K562 (cell line): ENCODE data around the gene FGF14.

ENCODE experiments used
- CBFB ChIP-seq: sonication (generic); formaldehyde crosslinking; IDR thresholded peaks from 2 replicates; pipeline ENCODE4 v1.4.0; 2020; ENCODE audit warnings: mild to moderate bottlenecking, missing genetic modification reagents
- ESRRA ChIP-seq: fragments of 450-650 bp; IDR thresholded peaks from 2 replicates; pipeline ENCODE4 v1.6.1; 2014; ENCODE audit warnings: low read depth, mild to moderate bottlenecking, moderate library complexity, borderline replicate concordance
- GABPB2 ChIP-seq: fragments of 250-450 bp; sonication (Bioruptor Pico); conservative IDR thresholded peaks from 2 replicates; pipeline ENCODE4 v1.5.1; 2021; ENCODE audit warnings: mild to moderate bottlenecking
- NELFE ChIP-seq: IDR thresholded peaks from 2 replicates; pipeline ENCODE4 v1.6.1; 2011; ENCODE audit warnings: mild to moderate bottlenecking; ENCODE audit not compliant: insufficient read depth, insufficient read length
- NR1H2 ChIP-seq: sonication (generic); formaldehyde crosslinking; IDR thresholded peaks from 2 replicates; pipeline ENCODE4 v1.4.0; 2020; ENCODE audit warnings: mild to moderate bottlenecking, missing genetic modification reagents
- PCBP2 ChIP-seq: fragments of 200-400 bp; formaldehyde crosslinking; IDR thresholded peaks from 2 replicates; pipeline ENCODE4 v1.6.1; 2018; ENCODE audit warnings: low read length, low read depth, mild to moderate bottlenecking, moderate library complexity; ENCODE audit not compliant: poor library complexity, severe bottlenecking
- TEAD4 ChIP-seq, 2 experiments: sonication (generic) in 1 of 2; formaldehyde crosslinking in 1 of 2; IDR thresholded peaks; 2 replicates each; pipeline versions ENCODE4 v1.6.1 to v1.8.0; 2012 to 2022; ENCODE audit warnings: borderline replicate concordance in 1 of 2, inconsistent platforms in 1 of 2, low read length in 1 of 2, mild to moderate bottlenecking in 1 of 2, missing genetic modification reagents in 1 of 2
- ZKSCAN1 ChIP-seq: fragments of 150-350 bp; IDR thresholded peaks from 2 replicates; pipeline ENCODE4 v1.6.1; 2016; ENCODE audit warnings: low read depth, low read length
- TF ChIP-seq, protein P1 (sequence below): fragments of 450-650 bp; IDR thresholded peaks from 2 replicates; pipeline ENCODE4 v1.6.1; 2016; ENCODE audit warnings: borderline replicate concordance
- TF ChIP-seq, protein P2 (sequence below): sonication (generic); formaldehyde crosslinking; IDR thresholded peaks from 2 replicates; pipeline ENCODE4 v1.9.0; 2022; ENCODE audit warnings: mild to moderate bottlenecking, missing genetic modification reagents
- TF ChIP-seq, protein P3 (sequence below), 3 experiments: IDR thresholded peaks in 2 of 3; conservative IDR thresholded peaks in 1 of 3; 2 replicates each; pipeline ENCODE4 v1.5.1; 2011 to 2012; ENCODE audit warnings: low read length in 3 of 3, mild to moderate bottlenecking in 3 of 3, control low read depth in 2 of 3, improper control_type of control experiment in 1 of 3, inconsistent platforms in 1 of 3, low read depth in 1 of 3, mixed read lengths in 1 of 3, moderate library complexity in 1 of 3; ENCODE audit not compliant: insufficient read depth in 2 of 3
- TF ChIP-seq, protein P4 (sequence below): fragments of 250-450 bp; sonication (Bioruptor Pico); IDR thresholded peaks from 2 replicates; pipeline ENCODE4 v1.8.0; 2021; ENCODE audit warnings: mild to moderate bottlenecking, moderate library complexity

DNA sequence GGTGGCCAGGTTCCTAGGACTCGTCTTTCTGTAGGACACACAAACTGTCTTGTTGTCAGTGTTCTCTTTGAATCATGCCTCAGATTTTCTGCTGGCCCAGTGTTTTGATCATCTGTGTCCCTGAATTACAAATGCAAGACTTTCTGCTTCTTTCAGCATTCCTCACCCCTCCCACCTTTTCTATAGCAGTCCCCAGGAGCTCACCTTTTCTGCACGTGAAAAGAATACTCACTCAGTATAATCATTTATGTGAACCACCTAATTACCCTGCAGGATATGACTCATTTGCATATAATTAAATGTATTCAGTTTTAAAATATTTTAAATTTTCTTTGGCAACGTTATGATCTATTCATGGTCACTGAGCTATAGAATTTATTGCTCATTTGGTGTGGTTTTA lies 560.1 kb downstream of the FGF14 start:
- TF ChIP-seq, protein P1, sequence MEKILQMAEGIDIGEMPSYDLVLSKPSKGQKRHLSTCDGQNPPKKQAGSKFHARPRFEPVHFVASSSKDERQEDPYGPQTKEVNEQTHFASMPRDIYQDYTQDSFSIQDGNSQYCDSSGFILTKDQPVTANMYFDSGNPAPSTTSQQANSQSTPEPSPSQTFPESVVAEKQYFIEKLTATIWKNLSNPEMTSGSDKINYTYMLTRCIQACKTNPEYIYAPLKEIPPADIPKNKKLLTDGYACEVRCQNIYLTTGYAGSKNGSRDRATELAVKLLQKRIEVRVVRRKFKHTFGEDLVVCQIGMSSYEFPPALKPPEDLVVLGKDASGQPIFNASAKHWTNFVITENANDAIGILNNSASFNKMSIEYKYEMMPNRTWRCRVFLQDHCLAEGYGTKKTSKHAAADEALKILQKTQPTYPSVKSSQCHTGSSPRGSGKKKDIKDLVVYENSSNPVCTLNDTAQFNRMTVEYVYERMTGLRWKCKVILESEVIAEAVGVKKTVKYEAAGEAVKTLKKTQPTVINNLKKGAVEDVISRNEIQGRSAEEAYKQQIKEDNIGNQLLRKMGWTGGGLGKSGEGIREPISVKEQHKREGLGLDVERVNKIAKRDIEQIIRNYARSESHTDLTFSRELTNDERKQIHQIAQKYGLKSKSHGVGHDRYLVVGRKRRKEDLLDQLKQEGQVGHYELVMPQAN = no peak
- TF ChIP-seq, protein P2, sequence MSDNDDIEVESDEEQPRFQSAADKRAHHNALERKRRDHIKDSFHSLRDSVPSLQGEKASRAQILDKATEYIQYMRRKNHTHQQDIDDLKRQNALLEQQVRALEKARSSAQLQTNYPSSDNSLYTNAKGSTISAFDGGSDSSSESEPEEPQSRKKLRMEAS (CRISPR knock-in tag) = no peak
- TF ChIP-seq, protein P3, sequence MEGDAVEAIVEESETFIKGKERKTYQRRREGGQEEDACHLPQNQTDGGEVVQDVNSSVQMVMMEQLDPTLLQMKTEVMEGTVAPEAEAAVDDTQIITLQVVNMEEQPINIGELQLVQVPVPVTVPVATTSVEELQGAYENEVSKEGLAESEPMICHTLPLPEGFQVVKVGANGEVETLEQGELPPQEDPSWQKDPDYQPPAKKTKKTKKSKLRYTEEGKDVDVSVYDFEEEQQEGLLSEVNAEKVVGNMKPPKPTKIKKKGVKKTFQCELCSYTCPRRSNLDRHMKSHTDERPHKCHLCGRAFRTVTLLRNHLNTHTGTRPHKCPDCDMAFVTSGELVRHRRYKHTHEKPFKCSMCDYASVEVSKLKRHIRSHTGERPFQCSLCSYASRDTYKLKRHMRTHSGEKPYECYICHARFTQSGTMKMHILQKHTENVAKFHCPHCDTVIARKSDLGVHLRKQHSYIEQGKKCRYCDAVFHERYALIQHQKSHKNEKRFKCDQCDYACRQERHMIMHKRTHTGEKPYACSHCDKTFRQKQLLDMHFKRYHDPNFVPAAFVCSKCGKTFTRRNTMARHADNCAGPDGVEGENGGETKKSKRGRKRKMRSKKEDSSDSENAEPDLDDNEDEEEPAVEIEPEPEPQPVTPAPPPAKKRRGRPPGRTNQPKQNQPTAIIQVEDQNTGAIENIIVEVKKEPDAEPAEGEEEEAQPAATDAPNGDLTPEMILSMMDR (IDR thresholded peaks at IDR 0.05 in 2 of 3, conservative IDR thresholded peaks at IDR 0.05 in 1 of 3; ENCODE audit: insufficient read depth in 2 of 3, low read depth in 1 of 3, low read length in 3 of 3) = no peak
- TF ChIP-seq ZKSCAN1 (no peak), CBFB (CRISPR knock-in tag) (no peak), NR1H2 (CRISPR knock-in tag) (no peak), TEAD4 (IDR thresholded peaks at IDR 0.05; ENCODE audit: low read length) (no peak), TEAD4 (CRISPR knock-in tag; IDR thresholded peaks at IDR 0.05; ENCODE audit: borderline replicate concordance) (no peak), ESRRA (no peak), GABPB2 (CRISPR knock-in tag) (no peak), NELFE (no peak), PCBP2 (no peak)
- TF ChIP-seq, protein P4, sequence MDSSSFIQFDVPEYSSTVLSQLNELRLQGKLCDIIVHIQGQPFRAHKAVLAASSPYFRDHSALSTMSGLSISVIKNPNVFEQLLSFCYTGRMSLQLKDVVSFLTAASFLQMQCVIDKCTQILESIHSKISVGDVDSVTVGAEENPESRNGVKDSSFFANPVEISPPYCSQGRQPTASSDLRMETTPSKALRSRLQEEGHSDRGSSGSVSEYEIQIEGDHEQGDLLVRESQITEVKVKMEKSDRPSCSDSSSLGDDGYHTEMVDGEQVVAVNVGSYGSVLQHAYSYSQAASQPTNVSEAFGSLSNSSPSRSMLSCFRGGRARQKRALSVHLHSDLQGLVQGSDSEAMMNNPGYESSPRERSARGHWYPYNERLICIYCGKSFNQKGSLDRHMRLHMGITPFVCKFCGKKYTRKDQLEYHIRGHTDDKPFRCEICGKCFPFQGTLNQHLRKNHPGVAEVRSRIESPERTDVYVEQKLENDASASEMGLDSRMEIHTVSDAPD (CRISPR knock-in tag) = no peak
